GM06990 (cell line): ENCODE results near the gene KCNE1.

Experiments
- DNase-seq: peaks from one replicate; pipeline ENCODE4 v3.0.0-alpha.2; 2011; ENCODE audit not compliant: insufficient read length; ENCODE audit errors: extremely low read depth
- H3K27me3 ChIP-seq: replicated peaks from 2 replicates; pipeline ENCODE4 v1.6.0; 2011; ENCODE audit warnings: low read length; ENCODE audit not compliant: control insufficient read depth, insufficient read depth
- H3K36me3 ChIP-seq: 2 replicates; pipeline ENCODE4 v1.5.1; 2011; ENCODE audit warnings: low read length; ENCODE audit not compliant: control insufficient read depth, insufficient read depth
- H3K4me3 ChIP-seq: replicated peaks from 2 replicates; pipeline ENCODE4 v1.5.1; 2011; ENCODE audit warnings: low read depth, mild to moderate bottlenecking, control low read depth, low read length
- CTCF ChIP-seq: IDR thresholded peaks from 2 replicates; pipeline ENCODE4 v1.5.1; 2011; ENCODE audit warnings: low read length, control low read depth, mild to moderate bottlenecking, inconsistent platforms; ENCODE audit not compliant: insufficient read depth, poor library complexity, severe bottlenecking

Gene KCNE1

GRCh38 chr21:34550182-34550799, 38.3 kb upstream of the KCNE1 start:
- no peak overlapping the region for H3K4me3 ChIP-seq
- TF ChIP-seq CTCF, result no peak
- no peaks in the 10 kb centered on the region for H3K27me3 ChIP-seq
- H3K36me3 ChIP-seq, result no peaks in the 10 kb centered on the region
- DNase-seq, result no peak

DNA sequence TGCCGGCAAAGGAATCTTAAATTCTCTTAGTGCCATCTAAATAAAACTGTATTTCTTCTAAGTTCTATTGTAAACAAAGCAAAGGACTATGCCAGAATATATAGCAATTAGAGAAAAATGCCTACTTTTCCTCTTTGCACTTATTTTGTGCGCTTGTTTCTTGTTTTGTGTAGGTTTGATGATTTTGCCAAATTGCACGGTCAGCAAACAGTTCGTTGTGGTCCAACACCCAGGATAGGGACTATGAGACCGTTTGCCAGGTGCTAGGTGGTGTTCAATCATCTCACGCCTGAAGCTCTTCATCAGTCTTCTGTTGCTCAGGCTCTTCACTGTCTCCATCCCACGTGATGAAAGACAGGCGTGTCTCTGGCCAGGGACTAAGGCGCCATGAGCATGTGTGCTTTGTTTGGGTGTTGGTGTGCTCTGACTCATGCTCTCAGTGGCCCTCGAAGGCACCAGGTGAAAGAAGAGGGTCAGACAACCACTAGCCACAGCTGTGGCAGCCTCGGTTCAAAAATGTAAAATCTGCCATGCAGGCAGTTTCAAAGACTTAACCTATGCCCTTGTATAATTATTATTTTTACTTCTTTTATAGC, 36.9 kb upstream of the KCNE1 start:
- no peak for TF ChIP-seq CTCF
- no peaks in the 10 kb centered on the region for H3K36me3 ChIP-seq
- H3K4me3 ChIP-seq, result no peak overlapping the region
- no peaks in the 10 kb centered on the region for H3K27me3 ChIP-seq
- DNase-seq, result no peak

DNA sequence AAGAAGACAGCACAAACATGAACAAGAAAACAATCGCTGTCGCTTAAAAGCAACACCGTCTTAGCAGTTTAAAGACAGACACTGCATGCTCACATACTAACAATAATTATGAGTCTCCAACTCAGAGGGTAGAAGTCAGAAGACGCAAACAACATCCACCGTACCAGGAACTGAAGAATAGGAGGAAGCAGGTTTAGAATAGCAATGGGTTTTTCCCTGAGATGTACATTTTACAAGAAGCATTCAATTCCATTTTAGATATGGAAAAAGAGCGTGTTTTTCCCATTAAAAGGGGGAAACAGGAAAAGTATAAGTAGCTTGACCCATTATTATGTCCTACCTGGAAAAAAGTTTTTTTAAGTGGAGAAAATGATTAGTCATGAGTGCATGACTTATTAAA, 34.5 kb upstream of the KCNE1 start:
- H3K4me3 ChIP-seq, result no peak overlapping the region
- DNase-seq, result no peak
- no peak for TF ChIP-seq CTCF

DNA sequence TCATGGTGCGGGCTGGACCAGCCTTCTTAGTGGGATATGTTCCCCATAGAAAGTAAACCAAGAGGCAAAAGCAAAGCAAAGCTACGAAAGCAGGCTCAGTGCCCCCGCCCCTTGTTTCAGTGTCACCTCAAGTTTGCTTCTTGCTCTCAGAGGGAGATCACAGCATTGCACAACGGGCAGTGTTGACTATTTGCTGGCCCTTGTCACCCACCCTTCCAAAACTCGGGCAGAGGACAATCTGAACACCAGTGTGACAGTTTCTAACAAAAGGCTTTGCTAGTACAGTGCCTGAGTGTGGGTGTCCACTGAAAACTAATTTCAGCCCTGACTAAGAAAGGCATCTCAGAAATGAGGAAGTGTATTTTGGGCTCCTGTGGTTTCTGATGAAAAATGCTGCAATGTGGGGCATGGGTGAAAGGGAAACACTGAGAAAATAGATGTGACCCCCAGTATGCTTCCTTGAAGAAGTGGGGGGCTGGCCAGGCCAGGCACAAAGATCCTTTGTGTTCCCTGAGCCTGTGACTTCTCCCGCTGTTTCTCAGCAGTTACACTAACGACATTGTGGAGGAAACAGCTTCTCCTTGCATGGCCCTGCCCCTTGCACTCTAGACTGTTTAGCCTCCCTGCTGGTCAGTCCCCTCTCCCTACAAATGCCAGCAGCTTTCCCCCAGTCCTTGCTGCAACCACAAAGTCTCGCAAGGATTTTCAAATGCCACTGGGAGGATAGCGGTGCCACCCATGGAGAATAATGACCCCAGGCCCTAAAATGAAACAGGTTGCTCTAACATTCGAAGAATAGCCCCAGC, 33.3 kb upstream of the KCNE1 start:
- Histone ChIP-seq H3K4me3 (peak overlapping the region; percentile 38), H3K27me3 (no peaks in the 10 kb centered on the region), H3K36me3 (no peaks in the 10 kb centered on the region)
- TF ChIP-seq CTCF, result no peak
- DNase-seq, result peak; percentile 78

More for the DNA sequence above, 34.5 kb upstream of the KCNE1 start:
- Histone ChIP-seq H3K27me3 (no peaks in the 10 kb centered on the region), H3K36me3 (no peaks in the 10 kb centered on the region)

DNA sequence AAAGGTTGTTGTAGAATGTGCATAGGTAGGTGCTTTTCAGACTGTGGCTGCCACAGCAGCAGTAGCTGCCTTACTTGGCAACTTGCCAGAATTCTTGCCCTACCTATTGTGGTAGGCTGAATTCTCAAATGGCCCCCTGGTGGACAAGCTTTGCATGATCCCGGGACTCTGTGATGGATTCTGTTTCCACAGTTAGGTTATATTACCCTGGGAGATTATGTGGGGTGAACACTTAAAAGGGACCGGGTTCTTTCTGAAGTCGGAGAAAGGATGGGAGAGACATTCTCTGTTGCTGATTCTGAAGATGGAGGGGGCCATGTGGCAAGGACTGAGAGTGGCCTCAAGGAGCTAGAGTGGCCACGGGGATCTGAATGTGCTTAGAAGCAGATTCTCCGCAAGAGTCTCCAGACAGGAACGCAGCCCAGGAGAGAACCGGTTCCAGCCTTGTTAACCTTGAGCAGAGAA, 32.1 kb upstream of the KCNE1 start:
- H3K36me3 ChIP-seq, result no peaks in the 10 kb centered on the region
- peak; percentile 57 for TF ChIP-seq CTCF
- DNase-seq, result peak; percentile 42
- H3K27me3 ChIP-seq, result no peaks in the 10 kb centered on the region
- no peak overlapping the region for H3K4me3 ChIP-seq
